ENCODE results near the gene FOXJ3. TPM values are rescaled to one million over a fixed set of nuclear protein-coding genes. Genes with fewer than 3 reads are reported as not detected.

FOXJ3 gene
- total RNA-seq, 2 experiments from 2014 or later: 43.1 to 44.0 TPM

- CTCF ChIA-PET: interaction anchor here (0.9 to 1.4 kb wide), 3 partner anchors 22 to 106 kb away, joined by 3 to 4 read pairs (median 3); no protein-coding TSS in a partner anchor
- Mint-ChIP-seq H3K27ac (no peak overlapping the region), H3K4me1 (ENCODE audit: low read depth) (peaks cover 54% of the 10 kb centered on the region), H3K27me3 (no peaks in the 10 kb centered on the region), H3K36me3 (ENCODE audit: low read depth) (peaks cover 22% of the 10 kb centered on the region), H3K9me3 (no peaks in the 10 kb centered on the region), H3K4me3 (no peak overlapping the region)
- TF ChIP-seq, protein P1, sequence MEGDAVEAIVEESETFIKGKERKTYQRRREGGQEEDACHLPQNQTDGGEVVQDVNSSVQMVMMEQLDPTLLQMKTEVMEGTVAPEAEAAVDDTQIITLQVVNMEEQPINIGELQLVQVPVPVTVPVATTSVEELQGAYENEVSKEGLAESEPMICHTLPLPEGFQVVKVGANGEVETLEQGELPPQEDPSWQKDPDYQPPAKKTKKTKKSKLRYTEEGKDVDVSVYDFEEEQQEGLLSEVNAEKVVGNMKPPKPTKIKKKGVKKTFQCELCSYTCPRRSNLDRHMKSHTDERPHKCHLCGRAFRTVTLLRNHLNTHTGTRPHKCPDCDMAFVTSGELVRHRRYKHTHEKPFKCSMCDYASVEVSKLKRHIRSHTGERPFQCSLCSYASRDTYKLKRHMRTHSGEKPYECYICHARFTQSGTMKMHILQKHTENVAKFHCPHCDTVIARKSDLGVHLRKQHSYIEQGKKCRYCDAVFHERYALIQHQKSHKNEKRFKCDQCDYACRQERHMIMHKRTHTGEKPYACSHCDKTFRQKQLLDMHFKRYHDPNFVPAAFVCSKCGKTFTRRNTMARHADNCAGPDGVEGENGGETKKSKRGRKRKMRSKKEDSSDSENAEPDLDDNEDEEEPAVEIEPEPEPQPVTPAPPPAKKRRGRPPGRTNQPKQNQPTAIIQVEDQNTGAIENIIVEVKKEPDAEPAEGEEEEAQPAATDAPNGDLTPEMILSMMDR (IDR thresholded peaks at IDR 0.05): no peak
- DNase-seq: no peak
- ATAC-seq: no peak
- intact Hi-C loops (cut with micrococcal nuclease): no loop called here
- POLR2A ChIA-PET: interaction anchor here (0.6 kb wide), 1 partner anchor 54 kb away, joined by 3 read pairs; no protein-coding TSS in a partner anchor
Measured at GRCh38 chr1:42279055-42279454, 56.0 kb downstream of the FOXJ3 start.

- ChIA-PET POLR2A (no interaction called here), CTCF (interaction anchor here (1.3 kb wide), 1 partner anchor 13 kb away, joined by 3 read pairs; no protein-coding TSS in a partner anchor)
- H3K4me3 Mint-ChIP-seq: no peak overlapping the region
- peaks cover 45% of the 10 kb centered on the region for H3K4me1 Mint-ChIP-seq (ENCODE audit: low read depth)
- H3K9me3 Mint-ChIP-seq: no peaks in the 10 kb centered on the region
- H3K27me3 Mint-ChIP-seq: no peaks in the 10 kb centered on the region
- TF ChIP-seq, protein P1 (IDR thresholded peaks at IDR 0.05): no peak
- DNase-seq (no peak), ATAC-seq (no peak)
- H3K36me3 Mint-ChIP-seq (ENCODE audit: low read depth): peaks cover 25% of the 10 kb centered on the region
- intact Hi-C loops (cut with micrococcal nuclease): no loop called here
- no peak overlapping the region for H3K27ac Mint-ChIP-seq
Measured at GRCh38 chr1:42272920-42273319, 62.1 kb downstream of the FOXJ3 start.

- H3K9me3 Mint-ChIP-seq: peaks cover 1% of the 10 kb centered on the region
- TF ChIP-seq, protein P1 (IDR thresholded peaks at IDR 0.05): no peak
- DNase-seq (no peak), ATAC-seq (no peak)
- no peak overlapping the region for H3K4me3 Mint-ChIP-seq
- ChIA-PET CTCF (no interaction called here), POLR2A (no interaction called here)
- intact Hi-C loops (cut with micrococcal nuclease): no loop called here
- H3K27ac Mint-ChIP-seq: no peak overlapping the region
- peaks cover 40% of the 10 kb centered on the region for H3K36me3 Mint-ChIP-seq (ENCODE audit: low read depth)
- peaks cover 62% of the 10 kb centered on the region for H3K4me1 Mint-ChIP-seq (ENCODE audit: low read depth)
- H3K27me3 Mint-ChIP-seq: no peaks in the 10 kb centered on the region
Measured at GRCh38 chr1:42267904-42268303, 67.1 kb downstream of the FOXJ3 start.

GRCh38 chr1:42266253-42267135, 68.5 kb downstream of the FOXJ3 start:
- ChIA-PET CTCF (interaction anchor here (2.3 kb wide), 1 partner anchor 93 kb away, joined by 7 read pairs; no protein-coding TSS in a partner anchor), POLR2A (no interaction called here)
- peaks cover 1% of the 10 kb centered on the region for H3K9me3 Mint-ChIP-seq
- peaks cover 62% of the 10 kb centered on the region for H3K4me1 Mint-ChIP-seq (ENCODE audit: low read depth)
- no peaks in the 10 kb centered on the region for H3K27me3 Mint-ChIP-seq
- no peak for DNase-seq
- no peak for ATAC-seq
- no peak overlapping the region for H3K4me3 Mint-ChIP-seq
- TF ChIP-seq, protein P1 (IDR thresholded peaks at IDR 0.05): no peak
- intact Hi-C loops (cut with micrococcal nuclease): no loop called here
- peaks cover 44% of the 10 kb centered on the region for H3K36me3 Mint-ChIP-seq (ENCODE audit: low read depth)
- no peak overlapping the region for H3K27ac Mint-ChIP-seq
